Measurements from ENCODE around the gene SMPD2. TPM values are rescaled to one million over a fixed set of nuclear protein-coding genes. Genes with fewer than 3 reads are reported as not detected.

Gene SMPD2
- total and polyA plus RNA-seq, 2 of the 4 experiments (the other 2 are of a cell fraction), result 7.7 to 9.0 TPM

DNA sequence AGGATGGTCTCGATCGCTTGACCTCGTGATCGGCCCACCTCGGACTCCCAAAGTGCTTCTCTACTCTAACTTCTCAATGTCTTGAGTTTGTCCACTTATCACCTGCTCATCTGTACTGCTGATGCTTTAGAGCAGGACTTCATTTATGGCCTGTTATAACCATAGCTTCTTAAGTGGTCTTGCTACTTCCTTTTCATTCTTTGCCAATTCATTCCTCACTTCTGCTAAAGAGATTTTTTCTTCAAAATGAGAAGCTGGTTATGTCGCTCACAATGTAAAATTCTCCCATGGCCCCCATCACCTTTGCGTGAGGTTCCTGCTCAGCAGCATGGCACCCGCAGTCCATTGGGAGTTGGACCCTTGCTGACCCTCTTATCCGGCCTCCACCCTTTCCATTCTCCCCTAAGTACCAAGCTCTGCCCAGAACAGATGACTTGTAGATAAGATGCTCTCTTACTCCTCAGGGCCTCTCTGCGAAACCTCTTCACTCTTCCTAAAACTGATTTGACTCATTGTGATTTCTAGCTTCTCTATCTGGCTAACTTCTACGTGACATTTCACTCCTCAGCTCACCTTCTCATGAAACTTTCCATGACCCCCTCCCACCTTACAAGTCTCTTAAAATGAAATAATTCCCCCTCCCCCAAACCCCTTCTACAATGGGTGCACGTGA, 44.3 kb upstream of the SMPD2 start:
- no peaks in the 10 kb centered on the region for H4K20me1 ChIP-seq (ENCODE audit: insufficient read depth, low read length)
- no TSS peak for BruUV-seq (replicated peaks)
- intact Hi-C loops (cut with micrococcal nuclease) (no loop called here), dilution Hi-C loops (cut with HindIII; ENCODE audit: low sequenced_read_pairs, unreplicated experiment) (no loop called here), in situ Hi-C loops (cut with MboI; ENCODE audit: low sequenced_read_pairs) (loop anchor here (25.0 kb wide), 2 partner anchors 209 to 859 kb away; no protein-coding TSS in a partner anchor)
- H3K9me3 ChIP-seq (ENCODE audit: control insufficient read depth, insufficient read depth, low read length), result no peaks in the 10 kb centered on the region
- H3K79me1 ChIP-seq (ENCODE audit: low read depth in 1 of 2, low read length in 2 of 2), result no peaks in the 10 kb centered on the region
- H2BK5ac ChIP-seq (ENCODE audit: low read depth, low read length, poor library complexity, severe bottlenecking), result no peak overlapping the region
- H3K27me3 ChIP-seq (ENCODE audit: control insufficient read depth, insufficient read depth, low read length), result peaks cover 9% of the 10 kb centered on the region
- H2BK120ac ChIP-seq (ENCODE audit: low read depth, low read length), result no peak overlapping the region
- no peak overlapping the region for H3K14ac ChIP-seq (replicated peaks; ENCODE audit: low read depth, low read length)
- H2AFZ ChIP-seq (replicated peaks; ENCODE audit: low read length, poor library complexity), result no peak overlapping the region
- no peak overlapping the region for H3K4me2 ChIP-seq (ENCODE audit: low read depth, low read length)
- no peak for ATAC-seq (ENCODE audit: low read depth)
- no peak overlapping the region for H2BK15ac ChIP-seq (ENCODE audit: low read depth, low read length)
- H2AK9ac ChIP-seq (replicated peaks; ENCODE audit: low read depth, low read length, poor library complexity), result no peak overlapping the region
- no peaks in the 10 kb centered on the region for H3K4me1 ChIP-seq (ENCODE audit: control insufficient read depth, insufficient read depth, low read length)
- H3K27ac ChIP-seq (ENCODE audit: insufficient read depth, low read length), result no peak overlapping the region
- H2BK20ac ChIP-seq (ENCODE audit: low read depth, low read length), result no peak overlapping the region
- no peak overlapping the region for H4K5ac ChIP-seq (ENCODE audit: low read depth, low read length)
- CTCF ChIA-PET, result interaction anchor here (1.2 to 2.1 kb wide), 2 partner anchors 13 to 208 kb away, joined by 3 to 7 read pairs; no protein-coding TSS in a partner anchor
- POLR2A ChIA-PET (ENCODE audit: unreplicated experiment), result no interaction called here
- H3K9me1 ChIP-seq (ENCODE audit: insufficient read depth, low read length), result no peaks in the 10 kb centered on the region
- H4K91ac ChIP-seq (ENCODE audit: insufficient read depth, low read depth, low read length), result no peak overlapping the region
- H3K36me3 ChIP-seq (ENCODE audit: control insufficient read depth, insufficient read depth, low read length), result no peaks in the 10 kb centered on the region
- no peak overlapping the region for H3K4ac ChIP-seq (ENCODE audit: low read depth, low read length)
- TF ChIP-seq CEBPB (IDR thresholded peaks at IDR 0.05; ENCODE audit: low read depth, low read length), result no peak
- no peak for TF ChIP-seq POLR2A (IDR thresholded peaks at IDR 0.05; ENCODE audit: low read depth, low read length)
- H3K4me3 ChIP-seq (ENCODE audit: insufficient read depth, low read depth, low read length), result no peak overlapping the region
- no peak overlapping the region for H2AK5ac ChIP-seq (ENCODE audit: low read depth, low read length)
- WGBS, 2 experiments (ENCODE audit: extremely low coverage in 2 of 2, insufficient read length in 1 of 2), result 92% methylated on average over 2 of the region's 12 CpGs; no CpG with 5 or more reads in 1 of the 2 experiments
- no peak overlapping the region for H3K23ac ChIP-seq (ENCODE audit: low read depth, low read length)
- no peak overlapping the region for H3K9ac ChIP-seq (ENCODE audit: low read depth, low read length)
- H4K8ac ChIP-seq (ENCODE audit: low read depth in 2 of 2, low read length in 2 of 2), result no peak overlapping the region
- H3K18ac ChIP-seq (ENCODE audit: low read depth, low read length), result no peak overlapping the region
- H3K56ac ChIP-seq (ENCODE audit: extremely low read depth, insufficient read depth, low read length), result no peak overlapping the region
- no peak for DNase-seq

Data from IMR-90 (cell line).